ENCODE data around the gene ZNF507. TPM values are rescaled to one million over a fixed set of nuclear protein-coding genes. Genes with fewer than 3 reads are reported as not detected.

ZNF507 gene
- 33.1 and 34.7 TPM in 2 replicates for total RNA-seq

DNA sequence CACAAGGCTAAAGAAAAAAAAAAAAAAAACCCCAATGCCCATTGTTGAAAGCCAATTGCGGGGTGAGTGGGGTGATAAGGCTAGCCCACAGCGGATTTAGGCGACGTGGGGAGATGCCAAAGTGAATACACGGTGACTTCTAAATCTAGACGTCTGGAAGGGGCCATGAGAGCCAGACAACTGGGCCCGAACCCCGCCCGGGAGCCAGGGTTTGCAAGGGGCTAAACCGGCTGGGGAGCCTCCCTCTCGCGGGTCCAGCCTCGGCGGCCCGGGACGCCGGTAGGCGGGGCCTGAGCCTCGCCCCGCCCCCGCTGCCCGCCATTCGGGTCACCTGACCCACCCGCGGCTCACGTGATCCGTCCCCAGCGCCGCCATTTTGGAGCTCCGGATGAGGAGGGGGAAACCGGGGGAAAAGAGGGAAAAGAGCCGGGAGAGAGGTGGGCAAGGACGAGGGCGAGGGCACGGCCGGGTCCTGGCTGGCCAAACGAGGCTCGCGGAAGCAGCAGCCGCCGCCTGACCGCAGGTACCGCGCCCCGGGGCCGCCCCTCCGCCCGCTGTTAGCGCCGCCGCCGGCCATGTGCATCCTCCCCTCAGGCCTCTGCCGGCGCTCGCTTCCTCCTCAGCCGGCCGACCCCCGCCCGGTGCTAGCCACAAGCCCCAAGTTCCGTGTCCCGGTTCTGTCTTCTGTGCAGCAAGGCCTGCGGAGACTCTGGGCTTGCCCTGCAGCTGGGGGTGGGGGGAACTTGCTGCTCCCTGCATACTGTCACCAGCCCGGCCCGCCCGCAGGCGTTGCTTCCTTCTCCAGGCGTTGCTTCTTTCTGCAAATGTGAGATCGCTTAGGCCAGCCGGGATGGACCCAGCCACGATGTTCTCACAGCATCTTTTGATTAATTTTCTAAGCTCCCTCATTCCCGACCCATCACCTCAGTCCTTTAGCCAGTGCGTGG is at the start of gene ZNF507:
Gene ZNF507 (plus strand): TSS at position 350 of the 947 bp plus-strand sequence. CDS start 7,221 bp downstream, outside the sequence.
- Mint-ChIP-seq H3K36me3 (ENCODE audit: low read depth) (peaks cover 25% of the 10 kb centered on the region), H3K4me3 (peak within 1 kb of the TSS; percentile 92), H3K4me1 (peaks cover 30% of the 10 kb centered on the region), H3K27me3 (peaks cover 8% of the 10 kb centered on the region), H3K27ac (peak within 1 kb of the TSS; percentile 95), H3K9me3 (peaks cover 3% of the 10 kb centered on the region)
- intact Hi-C loops (cut with micrococcal nuclease) = loop anchor here (2.0 kb wide), 2 partner anchors 59 to 235 kb away; partner anchors contain the start of genes DPY19L3 and PDCD5
- DNase-seq = peak; percentile 96

DNA sequence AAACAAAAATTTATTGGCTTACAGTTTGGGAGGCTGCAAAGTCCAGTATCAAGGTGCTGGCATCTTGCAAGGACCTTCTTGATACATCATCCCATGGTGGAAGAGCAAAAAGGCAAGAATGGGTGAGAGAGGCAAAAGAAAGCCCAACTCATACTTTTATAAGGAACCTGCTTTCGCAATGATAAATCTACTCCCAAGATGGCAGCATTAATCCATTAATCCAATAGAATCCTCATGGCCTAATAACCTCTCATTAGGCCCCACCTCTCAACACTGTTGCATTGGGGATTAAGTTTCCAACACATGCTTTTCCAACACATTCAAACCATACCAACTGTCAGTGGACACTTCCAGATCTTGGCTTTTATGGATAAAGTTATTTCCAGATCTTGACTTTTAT is 48.7 kb upstream of the ZNF507 start:
- no peak overlapping the region for H3K4me3 Mint-ChIP-seq

GRCh38 chr19:32302778-32303177 is 42.6 kb upstream of the ZNF507 start:
- intact Hi-C loops (cut with micrococcal nuclease) = no loop called here
- H3K27ac Mint-ChIP-seq = no peak overlapping the region
- no peak for DNase-seq
- peaks cover 10% of the 10 kb centered on the region for H3K27me3 Mint-ChIP-seq
- peaks cover 8% of the 10 kb centered on the region for H3K9me3 Mint-ChIP-seq
- no peaks in the 10 kb centered on the region for H3K36me3 Mint-ChIP-seq (ENCODE audit: low read depth)
- no peaks in the 10 kb centered on the region for H3K4me1 Mint-ChIP-seq
- H3K4me3 Mint-ChIP-seq = no peak overlapping the region

More for the DNA sequence above, 48.7 kb upstream of the ZNF507 start:
- intact Hi-C loops (cut with micrococcal nuclease) = no loop called here
- DNase-seq = no peak
- H3K9me3 Mint-ChIP-seq = no peaks in the 10 kb centered on the region
- no peaks in the 10 kb centered on the region for H3K36me3 Mint-ChIP-seq (ENCODE audit: low read depth)
- H3K27ac Mint-ChIP-seq = no peak overlapping the region
- H3K27me3 Mint-ChIP-seq = peaks cover 5% of the 10 kb centered on the region
- H3K4me1 Mint-ChIP-seq = no peaks in the 10 kb centered on the region

GRCh38 chr19:32303193-32303592 is 42.2 kb upstream of the ZNF507 start:
- intact Hi-C loops (cut with micrococcal nuclease) = no loop called here
- Mint-ChIP-seq H3K4me3 (no peak overlapping the region), H3K27me3 (peaks cover 10% of the 10 kb centered on the region), H3K4me1 (no peaks in the 10 kb centered on the region), H3K27ac (no peak overlapping the region), H3K9me3 (peaks cover 8% of the 10 kb centered on the region), H3K36me3 (ENCODE audit: low read depth) (no peaks in the 10 kb centered on the region)
- DNase-seq = no peak

GRCh38 chr19:32307591-32307990 is 37.8 kb upstream of the ZNF507 start:
- H3K27ac Mint-ChIP-seq = no peak overlapping the region
- no peak for DNase-seq
- H3K4me1 Mint-ChIP-seq = no peaks in the 10 kb centered on the region
- peaks cover 8% of the 10 kb centered on the region for H3K9me3 Mint-ChIP-seq
- no peaks in the 10 kb centered on the region for H3K36me3 Mint-ChIP-seq (ENCODE audit: low read depth)
- H3K27me3 Mint-ChIP-seq = peaks cover 5% of the 10 kb centered on the region
- intact Hi-C loops (cut with micrococcal nuclease) = no loop called here
- H3K4me3 Mint-ChIP-seq = no peak overlapping the region

GRCh38 chr19:32308431-32309077 is 36.9 kb upstream of the ZNF507 start:
- H3K36me3 Mint-ChIP-seq (ENCODE audit: low read depth) = no peaks in the 10 kb centered on the region
- no peaks in the 10 kb centered on the region for H3K9me3 Mint-ChIP-seq
- H3K4me3 Mint-ChIP-seq = no peak overlapping the region
- no peak for DNase-seq
- intact Hi-C loops (cut with micrococcal nuclease) = no loop called here
- no peaks in the 10 kb centered on the region for H3K27me3 Mint-ChIP-seq
- no peaks in the 10 kb centered on the region for H3K4me1 Mint-ChIP-seq
- H3K27ac Mint-ChIP-seq = no peak overlapping the region

GRCh38 chr19:32309711-32310390 is 35.6 kb upstream of the ZNF507 start:
- Mint-ChIP-seq H3K4me3 (no peak overlapping the region), H3K36me3 (ENCODE audit: low read depth) (no peaks in the 10 kb centered on the region), H3K4me1 (no peaks in the 10 kb centered on the region), H3K27ac (no peak overlapping the region), H3K9me3 (no peaks in the 10 kb centered on the region), H3K27me3 (no peaks in the 10 kb centered on the region)
- intact Hi-C loops (cut with micrococcal nuclease) = no loop called here
- DNase-seq = no peak

DNA sequence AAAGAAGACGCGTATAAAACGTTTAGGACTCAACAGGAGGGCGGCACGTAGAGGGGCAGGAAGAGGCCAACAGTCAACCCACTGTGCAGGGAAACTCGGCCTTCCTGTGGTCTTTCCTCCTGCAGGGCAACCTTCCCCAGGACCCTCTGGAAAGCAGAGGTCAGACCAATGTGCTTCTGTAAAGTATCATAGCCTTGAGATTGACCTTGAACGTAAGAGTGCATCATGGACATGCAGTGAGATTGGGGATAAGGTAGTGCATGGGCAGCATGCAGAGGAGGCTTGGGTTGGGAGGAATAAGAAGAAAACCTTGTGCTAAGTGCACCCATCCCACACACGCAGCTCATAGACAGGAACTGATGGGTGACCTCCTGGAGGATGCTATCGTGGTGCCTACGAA is 34.0 kb upstream of the ZNF507 start:
- Mint-ChIP-seq H3K36me3 (ENCODE audit: low read depth) (no peaks in the 10 kb centered on the region), H3K27ac (no peak overlapping the region), H3K27me3 (no peaks in the 10 kb centered on the region), H3K9me3 (no peaks in the 10 kb centered on the region), H3K4me3 (no peak overlapping the region), H3K4me1 (no peaks in the 10 kb centered on the region)
- no peak for DNase-seq
- intact Hi-C loops (cut with micrococcal nuclease) = no loop called here

DNA sequence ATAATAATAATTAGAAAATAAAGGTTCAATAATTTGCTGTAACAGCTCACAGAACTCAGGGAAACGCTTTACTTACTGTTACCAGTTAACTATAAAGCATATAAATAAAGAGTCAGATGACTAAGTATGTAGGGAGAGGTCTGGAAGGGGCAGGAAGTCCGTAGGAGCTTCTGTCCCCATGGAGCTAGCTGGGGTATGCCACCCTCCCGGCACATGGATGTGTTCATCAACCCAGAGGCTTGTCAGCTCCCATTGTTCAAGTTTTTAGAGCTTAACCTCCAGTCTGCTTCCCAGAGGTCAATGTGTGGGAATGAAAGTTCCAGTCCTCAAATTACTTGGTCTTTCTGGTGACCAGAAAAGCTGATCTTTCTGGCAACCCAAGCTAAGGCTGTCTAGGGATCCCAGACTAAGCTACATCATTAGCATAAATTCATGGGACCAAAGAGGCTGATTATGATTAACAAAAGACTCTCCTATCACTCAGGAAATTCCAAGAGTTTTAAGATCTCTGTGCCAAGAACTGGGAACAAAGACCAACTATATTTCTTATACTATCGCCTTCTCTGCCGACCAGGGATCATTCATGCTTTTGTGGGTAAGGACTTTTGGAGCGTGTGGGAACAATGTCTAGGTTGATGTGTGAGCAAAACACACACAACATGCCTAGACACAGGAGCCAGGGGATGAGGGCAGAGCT is 31.7 kb upstream of the ZNF507 start:
- Mint-ChIP-seq H3K27me3 (no peaks in the 10 kb centered on the region), H3K27ac (no peak overlapping the region), H3K4me3 (no peak overlapping the region), H3K4me1 (no peaks in the 10 kb centered on the region), H3K36me3 (ENCODE audit: low read depth) (no peaks in the 10 kb centered on the region), H3K9me3 (no peaks in the 10 kb centered on the region)
- intact Hi-C loops (cut with micrococcal nuclease) = no loop called here
- no peak for DNase-seq

DNA sequence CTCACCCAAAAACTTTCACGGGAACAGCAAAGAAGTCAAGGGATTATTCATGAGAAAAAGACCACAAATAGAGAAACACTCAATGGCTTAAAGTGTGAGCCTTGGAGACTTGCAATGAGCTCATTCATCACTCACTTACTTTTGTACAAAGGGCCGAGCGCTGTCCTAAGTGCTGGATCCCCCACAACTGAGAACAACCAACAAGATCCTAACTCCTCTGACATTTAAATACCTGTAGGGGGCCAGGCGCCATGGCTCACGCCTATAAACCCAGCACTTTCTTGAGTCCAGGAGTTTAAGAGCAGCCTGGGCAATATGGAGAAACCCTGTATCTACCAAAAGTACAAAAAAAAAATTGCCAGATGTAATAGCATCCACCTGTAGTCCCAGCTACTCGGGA is 29.4 kb upstream of the ZNF507 start:
- intact Hi-C loops (cut with micrococcal nuclease) = no loop called here
- Mint-ChIP-seq H3K27me3 (peaks cover 5% of the 10 kb centered on the region), H3K27ac (no peak overlapping the region), H3K4me1 (no peaks in the 10 kb centered on the region), H3K36me3 (ENCODE audit: low read depth) (no peaks in the 10 kb centered on the region), H3K9me3 (no peaks in the 10 kb centered on the region), H3K4me3 (no peak overlapping the region)
- no peak for DNase-seq

DNA sequence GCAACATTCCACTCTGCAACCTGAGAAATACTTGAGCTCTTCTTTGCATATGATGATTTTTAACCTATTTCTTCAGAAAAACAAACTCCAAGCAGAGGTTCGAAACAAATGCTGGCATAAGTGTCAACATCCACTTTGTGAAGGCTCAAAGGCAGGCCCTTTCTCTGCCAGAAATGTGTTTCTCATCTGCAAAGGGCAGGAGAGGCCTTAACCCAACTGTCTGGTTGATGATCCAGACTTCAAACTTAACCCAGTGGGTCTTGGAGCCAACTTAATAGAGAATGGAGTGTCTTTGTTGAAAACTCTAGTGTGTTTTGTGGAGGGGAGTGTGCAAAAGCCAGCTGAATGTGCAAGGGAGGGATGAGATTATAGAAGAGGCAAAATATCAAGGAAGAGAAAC is 28.3 kb upstream of the ZNF507 start:
- no peak overlapping the region for H3K4me3 Mint-ChIP-seq
- H3K27ac Mint-ChIP-seq = no peak overlapping the region
- no peaks in the 10 kb centered on the region for H3K36me3 Mint-ChIP-seq (ENCODE audit: low read depth)
- H3K27me3 Mint-ChIP-seq = peaks cover 5% of the 10 kb centered on the region
- H3K9me3 Mint-ChIP-seq = no peaks in the 10 kb centered on the region
- H3K4me1 Mint-ChIP-seq = no peaks in the 10 kb centered on the region
- DNase-seq = no peak
- intact Hi-C loops (cut with micrococcal nuclease) = no loop called here

GRCh38 chr19:32318884-32319520 is 26.4 kb upstream of the ZNF507 start:
- H3K9me3 Mint-ChIP-seq = no peaks in the 10 kb centered on the region
- no peak overlapping the region for H3K4me3 Mint-ChIP-seq
- no peaks in the 10 kb centered on the region for H3K4me1 Mint-ChIP-seq
- no peak overlapping the region for H3K27ac Mint-ChIP-seq
- intact Hi-C loops (cut with micrococcal nuclease) = no loop called here
- H3K27me3 Mint-ChIP-seq = peaks cover 7% of the 10 kb centered on the region
- no peaks in the 10 kb centered on the region for H3K36me3 Mint-ChIP-seq (ENCODE audit: low read depth)
- no peak for DNase-seq

DNA sequence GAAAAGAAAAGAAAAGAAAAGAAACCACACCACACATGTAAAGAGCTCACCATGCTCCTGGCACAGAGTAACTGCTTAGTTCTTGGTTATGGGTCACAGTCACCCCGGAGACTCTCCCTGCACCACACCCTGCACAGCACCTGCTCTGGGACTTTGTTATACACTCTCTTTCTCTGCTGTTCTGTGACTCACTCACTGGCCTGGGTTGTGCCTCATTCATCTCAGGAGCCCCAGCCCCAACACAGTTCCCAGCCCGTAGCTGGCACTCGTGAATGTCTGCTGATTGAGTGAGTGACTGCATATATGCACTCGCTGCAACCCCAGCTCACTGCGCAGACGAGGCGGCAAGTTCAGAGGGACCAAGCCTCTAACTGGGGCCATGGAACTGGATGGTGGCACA is 22.9 kb upstream of the ZNF507 start:
- no peaks in the 10 kb centered on the region for H3K4me1 Mint-ChIP-seq
- H3K27ac Mint-ChIP-seq = no peak overlapping the region
- peaks cover 10% of the 10 kb centered on the region for H3K27me3 Mint-ChIP-seq
- DNase-seq = no peak
- no peak overlapping the region for H3K4me3 Mint-ChIP-seq
- no peaks in the 10 kb centered on the region for H3K9me3 Mint-ChIP-seq
- intact Hi-C loops (cut with micrococcal nuclease) = no loop called here
- no peaks in the 10 kb centered on the region for H3K36me3 Mint-ChIP-seq (ENCODE audit: low read depth)
